ENCODE data around the gene BICDL1. TPM values are rescaled to one million over a fixed set of nuclear protein-coding genes. Genes with fewer than 3 reads are reported as not detected.

Gene BICDL1, protein sequence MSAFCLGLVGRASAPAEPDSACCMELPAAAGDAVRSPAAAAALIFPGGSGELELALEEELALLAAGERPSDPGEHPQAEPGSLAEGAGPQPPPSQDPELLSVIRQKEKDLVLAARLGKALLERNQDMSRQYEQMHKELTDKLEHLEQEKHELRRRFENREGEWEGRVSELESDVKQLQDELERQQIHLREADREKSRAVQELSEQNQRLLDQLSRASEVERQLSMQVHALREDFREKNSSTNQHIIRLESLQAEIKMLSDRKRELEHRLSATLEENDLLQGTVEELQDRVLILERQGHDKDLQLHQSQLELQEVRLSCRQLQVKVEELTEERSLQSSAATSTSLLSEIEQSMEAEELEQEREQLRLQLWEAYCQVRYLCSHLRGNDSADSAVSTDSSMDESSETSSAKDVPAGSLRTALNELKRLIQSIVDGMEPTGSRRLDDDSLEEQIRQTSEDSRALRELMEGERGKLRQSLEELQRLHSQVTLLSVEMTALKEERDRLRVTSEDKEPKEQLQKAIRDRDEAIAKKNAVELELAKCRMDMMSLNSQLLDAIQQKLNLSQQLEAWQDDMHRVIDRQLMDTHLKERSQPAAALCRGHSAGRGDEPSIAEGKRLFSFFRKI
- total RNA-seq (ENCODE audit: unreplicated experiment): 2.8 TPM
- long read RNA-seq: 0 reads

DNA sequence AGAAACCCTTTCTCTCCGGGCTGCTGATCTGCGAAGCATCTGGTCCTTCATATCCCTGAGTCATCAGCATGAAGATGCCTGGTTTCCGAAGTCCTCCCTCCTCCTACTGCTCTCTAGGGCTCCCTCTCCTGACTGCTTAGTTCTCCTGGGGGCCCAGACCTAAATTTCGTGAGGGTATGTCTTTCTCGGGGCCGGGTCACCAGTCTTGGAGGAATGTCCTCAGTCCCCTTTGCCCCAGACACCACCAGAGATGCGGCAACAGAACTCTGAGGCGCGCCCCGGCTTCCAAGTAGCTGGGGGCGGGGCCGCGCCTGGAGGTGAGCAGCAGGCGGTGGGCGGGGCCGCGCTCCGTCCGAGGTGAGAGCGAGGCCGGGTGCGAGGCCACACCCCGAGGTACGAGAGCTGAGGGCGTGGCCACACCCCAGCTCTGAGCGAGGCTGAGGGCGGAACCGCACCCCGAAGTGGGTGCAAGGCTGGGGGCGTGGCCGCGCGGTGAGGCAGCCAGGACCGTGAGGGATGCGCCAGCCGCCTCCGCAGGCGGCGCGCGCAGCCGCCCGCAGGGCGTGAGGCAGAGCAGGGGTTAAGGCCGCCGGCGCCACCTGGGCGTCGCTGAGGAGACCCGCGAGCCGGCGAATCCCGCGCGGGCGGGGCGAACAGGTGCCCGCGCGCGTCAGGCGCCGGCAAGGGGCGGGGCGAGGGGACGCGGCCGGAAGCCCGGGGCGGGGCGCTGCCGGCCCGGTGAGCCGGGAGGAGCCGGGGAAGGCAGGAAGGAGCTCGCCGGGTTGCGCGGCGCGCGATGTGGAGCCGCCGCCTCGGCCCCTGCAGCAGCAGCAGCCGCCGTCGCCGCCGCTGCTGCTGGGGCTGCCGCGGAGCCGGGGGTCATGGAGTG is at the start of gene BICDL1:
TSS of gene BICDL1 (plus strand) at position 765 of the 889 bp plus-strand sequence. CDS start 633 bp downstream, outside the sequence.
- Mint-ChIP-seq H3K9me3 (ENCODE audit: unreplicated experiment) (no peaks in the 10 kb centered on the region), H3K4me3 (ENCODE audit: unreplicated experiment) (peak within 1 kb of the TSS; percentile 90), H3K27ac (ENCODE audit: unreplicated experiment) (no peak within 1 kb of the TSS), H3K4me1 (ENCODE audit: unreplicated experiment) (no peaks in the 10 kb centered on the region), H3K36me3 (ENCODE audit: low read depth, unreplicated experiment) (no peaks in the 10 kb centered on the region), H3K27me3 (ENCODE audit: unreplicated experiment) (peaks cover 2% of the 10 kb centered on the region)
- peak; percentile 55 for DNase-seq (ENCODE audit: low spot score)
- TF ChIP-seq, protein P1, sequence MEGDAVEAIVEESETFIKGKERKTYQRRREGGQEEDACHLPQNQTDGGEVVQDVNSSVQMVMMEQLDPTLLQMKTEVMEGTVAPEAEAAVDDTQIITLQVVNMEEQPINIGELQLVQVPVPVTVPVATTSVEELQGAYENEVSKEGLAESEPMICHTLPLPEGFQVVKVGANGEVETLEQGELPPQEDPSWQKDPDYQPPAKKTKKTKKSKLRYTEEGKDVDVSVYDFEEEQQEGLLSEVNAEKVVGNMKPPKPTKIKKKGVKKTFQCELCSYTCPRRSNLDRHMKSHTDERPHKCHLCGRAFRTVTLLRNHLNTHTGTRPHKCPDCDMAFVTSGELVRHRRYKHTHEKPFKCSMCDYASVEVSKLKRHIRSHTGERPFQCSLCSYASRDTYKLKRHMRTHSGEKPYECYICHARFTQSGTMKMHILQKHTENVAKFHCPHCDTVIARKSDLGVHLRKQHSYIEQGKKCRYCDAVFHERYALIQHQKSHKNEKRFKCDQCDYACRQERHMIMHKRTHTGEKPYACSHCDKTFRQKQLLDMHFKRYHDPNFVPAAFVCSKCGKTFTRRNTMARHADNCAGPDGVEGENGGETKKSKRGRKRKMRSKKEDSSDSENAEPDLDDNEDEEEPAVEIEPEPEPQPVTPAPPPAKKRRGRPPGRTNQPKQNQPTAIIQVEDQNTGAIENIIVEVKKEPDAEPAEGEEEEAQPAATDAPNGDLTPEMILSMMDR (IDR thresholded peaks at IDR 0.05; ENCODE audit: unreplicated experiment): no peak

DNA sequence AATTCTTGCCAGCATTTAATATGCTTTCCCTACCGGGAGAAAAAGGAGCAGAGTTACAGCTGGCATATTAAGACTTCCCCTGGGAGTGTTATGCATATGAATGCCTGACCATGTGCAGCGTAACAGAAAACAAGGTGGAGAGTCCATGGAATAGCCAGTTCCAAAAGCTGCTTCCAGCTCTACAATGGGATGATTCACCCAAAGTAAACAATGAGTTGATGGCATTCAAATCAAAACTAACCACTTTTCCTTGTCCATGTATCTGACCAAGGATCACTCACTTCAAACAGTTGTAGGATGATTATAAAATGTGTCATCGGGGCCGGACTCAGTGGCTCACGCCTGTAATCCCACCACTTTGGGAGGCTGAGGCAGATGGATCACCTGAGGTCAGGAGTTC is 48.1 kb upstream of the BICDL1 start:
- Mint-ChIP-seq H3K27ac (ENCODE audit: unreplicated experiment) (no peak overlapping the region), H3K4me1 (ENCODE audit: unreplicated experiment) (no peaks in the 10 kb centered on the region), H3K9me3 (ENCODE audit: unreplicated experiment) (no peaks in the 10 kb centered on the region), H3K27me3 (ENCODE audit: unreplicated experiment) (no peaks in the 10 kb centered on the region), H3K4me3 (ENCODE audit: unreplicated experiment) (no peak overlapping the region), H3K36me3 (ENCODE audit: low read depth, unreplicated experiment) (no peaks in the 10 kb centered on the region)
- TF ChIP-seq, protein P1 (IDR thresholded peaks at IDR 0.05; ENCODE audit: unreplicated experiment): no peak
- DNase-seq (ENCODE audit: low spot score): no peak

DNA sequence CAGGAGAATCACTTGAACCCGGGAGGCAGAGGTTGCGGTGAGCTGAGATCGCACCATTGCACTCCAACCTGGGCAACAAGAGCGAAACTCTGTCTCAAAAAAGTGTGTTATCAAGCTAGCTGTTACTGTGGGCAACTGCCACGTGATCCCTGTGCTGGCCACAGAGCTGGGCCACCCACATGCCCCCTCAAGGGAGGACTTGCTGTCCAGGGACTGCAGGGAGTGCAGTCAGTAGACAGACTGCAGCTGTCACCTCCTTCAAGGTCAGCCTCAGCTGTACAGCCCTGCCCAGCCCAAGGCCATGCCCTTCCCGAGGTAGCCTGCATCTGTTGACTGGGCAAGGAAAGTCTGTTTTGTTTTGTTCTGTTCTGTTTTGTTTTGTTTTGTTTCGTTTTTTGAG is 46.6 kb upstream of the BICDL1 start:
- H3K36me3 Mint-ChIP-seq (ENCODE audit: low read depth, unreplicated experiment): no peaks in the 10 kb centered on the region
- no peaks in the 10 kb centered on the region for H3K27me3 Mint-ChIP-seq (ENCODE audit: unreplicated experiment)
- no peak overlapping the region for H3K4me3 Mint-ChIP-seq (ENCODE audit: unreplicated experiment)
- no peaks in the 10 kb centered on the region for H3K4me1 Mint-ChIP-seq (ENCODE audit: unreplicated experiment)
- no peaks in the 10 kb centered on the region for H3K9me3 Mint-ChIP-seq (ENCODE audit: unreplicated experiment)
- no peak for DNase-seq (ENCODE audit: low spot score)
- H3K27ac Mint-ChIP-seq (ENCODE audit: unreplicated experiment): no peak overlapping the region
- TF ChIP-seq, protein P1 (IDR thresholded peaks at IDR 0.05; ENCODE audit: unreplicated experiment): no peak

DNA sequence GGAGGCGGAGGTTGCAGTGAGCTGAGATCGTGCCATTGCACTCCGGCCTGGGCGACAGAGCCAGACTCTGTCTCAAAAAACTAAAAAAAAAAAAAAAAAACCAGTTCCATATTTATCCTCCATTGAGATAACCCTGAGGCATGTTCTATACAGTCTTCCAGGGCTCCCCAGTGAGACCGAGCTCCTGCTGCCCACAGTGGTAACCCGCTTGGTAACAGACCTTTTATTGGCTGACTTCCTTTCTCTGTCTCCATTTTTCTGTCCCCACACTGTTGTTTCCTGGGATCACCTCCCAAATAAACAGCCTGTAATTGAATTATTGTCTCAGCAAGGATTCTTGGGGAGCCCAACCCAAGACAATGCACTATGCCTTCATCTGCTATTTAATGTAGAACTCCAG is 42.8 kb upstream of the BICDL1 start:
- no peak for DNase-seq (ENCODE audit: low spot score)
- Mint-ChIP-seq H3K36me3 (ENCODE audit: low read depth, unreplicated experiment) (no peaks in the 10 kb centered on the region), H3K4me1 (ENCODE audit: unreplicated experiment) (no peaks in the 10 kb centered on the region), H3K4me3 (ENCODE audit: unreplicated experiment) (no peak overlapping the region), H3K27me3 (ENCODE audit: unreplicated experiment) (no peaks in the 10 kb centered on the region), H3K27ac (ENCODE audit: unreplicated experiment) (no peak overlapping the region), H3K9me3 (ENCODE audit: unreplicated experiment) (no peaks in the 10 kb centered on the region)
- TF ChIP-seq, protein P1 (IDR thresholded peaks at IDR 0.05; ENCODE audit: unreplicated experiment): no peak

Measured in endothelial cell (in vitro differentiated cells).